Testis (tissue), 3 donors: Measurements from ENCODE around the gene CFAP54. TPM values are rescaled to one million over a fixed set of nuclear protein-coding genes. Genes with fewer than 3 reads are reported as not detected.

Experiments used
- DNase-seq: peaks from one replicate; pipeline ENCODE4 v3.0.0-alpha.2; 2019
- H3K27ac ChIP-seq, 2 donors: fragments of 200-600 bp; sonication (generic); one replicate each; pipeline ENCODE4 v1.5.1; 2019
- H3K27me3 ChIP-seq: fragments of 200-600 bp; sonication (generic); one replicate; pipeline ENCODE4 v1.5.1; 2019
- H3K36me3 ChIP-seq: fragments of 200-600 bp; sonication (generic); one replicate; pipeline ENCODE4 v1.5.1; 2017; ENCODE audit warnings: low read depth; ENCODE audit errors: missing control alignments
- H3K4me1 ChIP-seq: fragments of 200-600 bp; sonication (generic); one replicate; pipeline ENCODE4 v1.5.1; 2019
- H3K4me3 ChIP-seq, 2 donors: fragments of 200-600 bp; sonication (generic); one replicate each; pipeline ENCODE4 v1.5.1; 2017 to 2019
- H3K9me3 ChIP-seq: fragments of 200-600 bp; sonication (generic); one replicate; pipeline ENCODE4 v1.5.1; 2017
- CTCF ChIP-seq, 3 experiments: fragments of 450-650 bp in 2 of 3; fragments of 200-600 bp in 1 of 3; sonication (generic) in 1 of 3; IDR thresholded peaks; one replicate each; pipeline ENCODE4 v1.5.1; 2016 to 2019; ENCODE audit warnings: antibody characterized with exemption in 3 of 3, mild to moderate bottlenecking in 2 of 3, moderate library complexity in 1 of 3
- POLR2A ChIP-seq: fragments of 450-650 bp; IDR thresholded peaks from one replicate; pipeline ENCODE4 v1.6.1; 2017; ENCODE audit warnings: antibody characterized with exemption, mild to moderate bottlenecking, moderate library complexity
- WGBS, 2 donors: methylation state at CpG; one replicate each; pipeline ENCODE4 v1.1.5; 2018; 5-methylcytosine and 5-hydroxymethylcytosine counted together
- intact Hi-C: fragments of 100-400 bp; cut with DNase I; formaldehyde crosslinking; loops from one replicate; pipeline ENCODE4 v1.15.1; 2023; ENCODE audit warnings: low total_unique reads
- polyA plus RNA-seq: library from polyadenylated mRNA; stranded (reverse); fragments of 350-450 nt; fragmentation: Illumina TruSeq; extraction: RNeasy Lipid Tissue Mini Kit (QIAGEN cat#74804); gene quantifications from one replicate; pipeline ENCODE4 v1.2.3, GENCODE V29; 2014; ENCODE audit warnings: low read depth, low replicate concordance; ENCODE audit not compliant: insufficient read depth
- total RNA-seq, 2 donors: library from RNA; depleted of rRNA; stranded (reverse); fragments of >200 nt; gene quantifications; one replicate each; pipeline ENCODE4 v1.2.3, GENCODE V29; 2016

Gene CFAP54
- total and polyA plus RNA-seq, 3 donors from 2014 or later = 8.4 to 36.9 (median 14.4) TPM

GRCh38 chr12:96861656-96862055, 372.3 kb downstream of the CFAP54 start:
- intact Hi-C loops = no loop called here
- WGBS, 2 donors = 75 to 86% methylated on average over 2 of the region's 2 CpGs
- no peak overlapping the region for H3K4me3 ChIP-seq
- no peaks in the 10 kb centered on the region for H3K36me3 ChIP-seq
- no peak for DNase-seq
- H3K27ac ChIP-seq = no peak overlapping the region
- no peak for TF ChIP-seq CTCF (IDR thresholded peaks at IDR 0.05)
- no peak for TF ChIP-seq POLR2A
- H3K27me3 ChIP-seq = no peaks in the 10 kb centered on the region
- no peaks in the 10 kb centered on the region for H3K9me3 ChIP-seq
- H3K4me1 ChIP-seq = no peaks in the 10 kb centered on the region

- Histone ChIP-seq H3K4me1 (no peaks in the 10 kb centered on the region), H3K9me3 (no peaks in the 10 kb centered on the region), H3K27ac (no peak overlapping the region), H3K36me3 (no peaks in the 10 kb centered on the region), H3K4me3 (no peak overlapping the region), H3K27me3 (no peaks in the 10 kb centered on the region)
- no peak for DNase-seq
- TF ChIP-seq POLR2A (no peak), CTCF (IDR thresholded peaks at IDR 0.05) (no peak)
- intact Hi-C loops = no loop called here
- 81 to 89% methylated on average over 1 of the region's 1 CpG for WGBS, 2 donors
These were observed 372.9 kb downstream of the CFAP54 start for GRCh38 chr12:96862326-96862725.

GRCh38 chr12:96864335-96864734, 375.0 kb downstream of the CFAP54 start:
- H3K27me3 ChIP-seq = no peaks in the 10 kb centered on the region
- TF ChIP-seq CTCF (IDR thresholded peaks at IDR 0.05) (no peak), POLR2A (no peak)
- intact Hi-C loops = no loop called here
- 60 to 90% methylated on average over 2 to 4 of the region's 4 CpGs for WGBS, 2 donors
- H3K27ac ChIP-seq = no peak overlapping the region
- H3K9me3 ChIP-seq = no peaks in the 10 kb centered on the region
- no peaks in the 10 kb centered on the region for H3K4me1 ChIP-seq
- no peaks in the 10 kb centered on the region for H3K36me3 ChIP-seq
- DNase-seq = no peak
- H3K4me3 ChIP-seq = no peak overlapping the region

- no peak overlapping the region for H3K4me3 ChIP-seq
- H3K9me3 ChIP-seq = no peaks in the 10 kb centered on the region
- no peaks in the 10 kb centered on the region for H3K27me3 ChIP-seq
- intact Hi-C loops = no loop called here
- no peak overlapping the region for H3K27ac ChIP-seq
- no peak for DNase-seq
- no peaks in the 10 kb centered on the region for H3K4me1 ChIP-seq
- H3K36me3 ChIP-seq = no peaks in the 10 kb centered on the region
- TF ChIP-seq CTCF (IDR thresholded peaks at IDR 0.05) (no peak), POLR2A (no peak)
- 85 to 94% methylated on average over 4 of the region's 4 CpGs for WGBS, 2 donors
These were observed 377.6 kb downstream of the CFAP54 start for GRCh38 chr12:96866801-96867590.

- Histone ChIP-seq H3K4me3 (no peak overlapping the region), H3K4me1 (no peaks in the 10 kb centered on the region), H3K9me3 (no peaks in the 10 kb centered on the region), H3K27me3 (no peaks in the 10 kb centered on the region), H3K27ac (no peak overlapping the region), H3K36me3 (no peaks in the 10 kb centered on the region)
- intact Hi-C loops = no loop called here
- TF ChIP-seq POLR2A (no peak), CTCF (IDR thresholded peaks at IDR 0.05) (no peak)
- WGBS, 2 donors = 64 to 79% methylated on average over 1 of the region's 1 CpG
- DNase-seq = no peak
These were observed 381.6 kb downstream of the CFAP54 start for GRCh38 chr12:96870946-96871345.
